NCI-H2196 (cell line): ENCODE measurements around the gene SPHK2.
"Not testable (repeated sequence)": the region's sequence is repeated elsewhere in the genome, so short reads cannot be mapped to it uniquely, and the experiment has no call there.

Experiments
- DNase-seq: peaks from one replicate; lab custom pipeline; 2025; ENCODE audit not compliant: unreplicated experiment; lab: John Stamatoyannopoulos, UW

SPHK2 gene

GRCh38 chr19:48624067-48624594 is 4.8 kb downstream of the SPHK2 start:
- DNase-seq, result peak; percentile 98

- no peak for DNase-seq
Measured at GRCh38 chr19:48624791-48625723, 5.8 kb downstream of the SPHK2 start.

- no peak for DNase-seq
Measured at GRCh38 chr19:48625891-48626327, 6.6 kb downstream of the SPHK2 start.

GRCh38 chr19:48627201-48627864 is 8.0 kb downstream of the SPHK2 start:
- DNase-seq, result no peak

- no peak for DNase-seq
Measured at GRCh38 chr19:48627865-48628314, 8.6 kb downstream of the SPHK2 start.

DNA sequence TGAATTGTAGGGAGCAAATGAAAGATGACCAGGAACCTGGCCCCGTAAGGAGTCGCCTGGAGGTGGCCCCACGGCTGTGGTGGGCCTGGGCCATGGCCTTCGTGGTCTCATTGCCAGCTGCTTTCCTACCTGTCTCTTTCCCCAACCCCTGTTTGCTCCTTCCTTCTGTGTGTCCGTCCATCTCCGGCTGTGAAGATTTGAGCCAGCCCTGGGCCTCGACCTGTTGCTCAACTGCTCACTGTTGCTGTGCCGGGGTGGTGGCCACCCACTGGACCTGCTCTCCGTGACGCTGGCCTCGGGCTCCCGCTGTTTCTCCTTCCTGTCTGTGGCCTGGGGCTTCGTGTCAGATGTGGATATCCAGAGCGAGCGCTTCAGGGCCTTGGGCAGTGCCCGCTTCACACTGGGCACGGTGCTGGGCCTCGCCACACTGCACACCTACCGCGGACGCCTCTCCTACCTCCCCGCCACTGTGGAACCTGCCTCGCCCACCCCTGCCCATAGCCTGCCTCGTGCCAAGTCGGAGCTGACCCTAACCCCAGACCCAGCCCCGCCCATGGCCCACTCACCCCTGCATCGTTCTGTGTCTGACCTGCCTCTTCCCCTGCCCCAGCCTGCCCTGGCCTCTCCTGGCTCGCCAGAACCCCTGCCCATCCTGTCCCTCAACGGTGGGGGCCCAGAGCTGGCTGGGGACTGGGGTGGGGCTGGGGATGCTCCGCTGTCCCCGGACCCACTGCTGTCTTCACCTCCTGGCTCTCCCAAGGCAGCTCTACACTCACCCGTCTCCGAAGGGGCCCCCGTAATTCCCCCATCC is 9.4 kb downstream of the SPHK2 start:
- no peak for DNase-seq

GRCh38 chr19:48629297-48629598 is 9.9 kb downstream of the SPHK2 start:
- DNase-seq, result no peak

- no peak for DNase-seq
Measured at GRCh38 chr19:48629599-48630295, 10.4 kb downstream of the SPHK2 start.

DNA sequence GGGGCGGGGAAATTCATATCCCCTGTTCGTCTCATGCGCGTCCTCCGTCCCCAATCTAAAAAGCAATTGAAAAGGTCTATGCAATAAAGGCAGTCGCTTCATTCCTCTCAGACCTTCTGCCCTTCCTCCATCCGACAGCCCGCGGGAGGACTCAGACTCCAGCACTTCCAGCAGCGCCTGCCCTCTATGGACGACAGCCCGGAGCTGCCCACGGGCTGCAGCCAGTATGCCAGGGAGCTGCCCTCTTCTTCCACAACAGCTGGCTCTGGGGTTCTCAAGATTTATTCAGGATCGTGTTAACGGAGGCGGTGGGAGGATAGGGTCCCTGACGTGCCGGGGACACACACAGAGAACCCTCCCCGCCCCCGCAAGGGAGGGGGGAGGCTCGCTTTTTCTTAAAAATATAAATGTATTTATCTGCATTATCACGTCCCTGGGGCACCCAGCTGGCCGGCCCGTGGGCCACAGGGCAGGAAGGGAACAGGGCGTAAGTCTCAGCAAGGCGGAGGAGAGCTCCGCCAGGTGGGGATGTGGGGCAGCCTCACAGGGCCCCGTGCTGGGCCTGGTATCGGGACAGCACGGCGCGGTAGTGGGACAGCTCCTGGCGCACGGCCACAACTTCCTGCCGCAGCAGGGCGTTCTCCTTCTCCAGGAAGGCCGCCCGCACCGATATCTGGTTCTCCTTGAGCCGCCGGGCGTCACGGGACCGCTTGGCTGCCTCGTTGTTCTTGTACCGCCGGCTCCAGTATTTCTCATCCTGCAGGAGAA is 11.2 kb downstream of the SPHK2 start:
- DNase-seq, result no peak

- DNase-seq, result peak; percentile 54
Measured at GRCh38 chr19:48631225-48631624, 11.9 kb downstream of the SPHK2 start.

GRCh38 chr19:48632286-48632685 is 13.0 kb downstream of the SPHK2 start:
- DNase-seq, result not testable (repeated sequence)

DNA sequence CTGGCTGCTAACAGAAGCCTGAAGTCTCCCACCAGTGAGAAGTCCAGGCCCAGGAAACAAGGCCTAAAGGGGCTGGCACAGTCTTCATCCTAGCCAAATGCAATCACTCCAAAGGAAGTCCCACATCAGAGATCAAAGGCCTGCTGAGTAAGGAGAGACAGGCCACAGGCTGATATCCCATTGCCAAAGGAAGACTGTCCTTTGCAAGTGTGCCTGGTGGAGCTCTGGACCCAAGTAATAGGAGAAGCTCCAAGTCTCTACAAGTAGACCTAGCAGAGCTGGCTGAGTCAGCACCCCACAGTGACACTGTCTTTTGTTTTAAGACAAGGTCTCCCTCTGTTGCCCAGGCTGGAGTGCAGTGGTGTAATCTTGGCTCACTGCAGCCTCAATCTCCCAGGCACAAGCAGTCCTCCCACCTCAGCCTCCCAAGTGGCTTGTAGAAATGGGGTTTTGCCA is 13.4 kb downstream of the SPHK2 start:
- DNase-seq, result peak; percentile 26

DNA sequence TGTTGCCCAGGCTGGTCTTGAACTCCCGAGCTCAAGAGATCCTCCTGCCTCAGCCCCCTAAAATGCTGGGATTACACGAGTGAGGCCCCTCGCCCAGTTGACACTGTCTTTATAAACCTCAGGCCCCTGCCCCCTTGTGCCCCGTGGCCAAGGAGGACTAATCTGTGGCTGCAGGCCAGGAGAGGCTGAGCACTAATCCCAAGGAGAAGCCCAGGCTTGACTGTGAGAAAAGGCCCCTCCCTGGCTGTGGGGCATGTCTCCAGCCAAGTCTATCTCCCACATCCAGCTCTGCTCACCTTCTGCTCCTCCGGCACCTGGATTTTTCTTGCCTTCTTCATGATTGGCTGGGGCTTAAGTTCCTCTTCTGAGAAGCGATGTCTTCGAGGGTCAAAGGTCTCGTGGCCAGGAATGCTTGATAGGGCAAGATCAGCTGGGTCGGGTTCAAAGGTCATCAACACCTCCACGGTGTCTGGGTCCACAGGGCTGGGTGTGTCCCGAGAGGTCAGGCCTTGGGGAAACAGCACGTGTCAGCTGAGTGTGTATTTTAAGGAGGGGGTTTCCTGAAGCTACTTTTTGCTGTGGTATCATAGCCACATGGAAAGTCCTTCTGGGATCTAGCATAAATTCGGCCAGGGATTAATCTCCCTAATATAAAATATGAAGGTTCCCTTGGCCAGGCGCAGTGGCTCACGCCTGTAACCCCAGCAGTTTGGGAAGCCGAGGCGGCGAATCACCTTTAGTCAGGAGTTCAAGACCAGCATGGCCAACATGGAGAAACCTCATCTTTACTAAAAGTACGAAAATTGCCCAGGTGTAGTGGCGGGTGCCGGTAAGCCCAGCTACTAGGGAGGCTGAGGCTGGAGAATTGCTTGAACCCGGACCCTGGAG is 14.1 kb downstream of the SPHK2 start:
- no peak for DNase-seq

DNA sequence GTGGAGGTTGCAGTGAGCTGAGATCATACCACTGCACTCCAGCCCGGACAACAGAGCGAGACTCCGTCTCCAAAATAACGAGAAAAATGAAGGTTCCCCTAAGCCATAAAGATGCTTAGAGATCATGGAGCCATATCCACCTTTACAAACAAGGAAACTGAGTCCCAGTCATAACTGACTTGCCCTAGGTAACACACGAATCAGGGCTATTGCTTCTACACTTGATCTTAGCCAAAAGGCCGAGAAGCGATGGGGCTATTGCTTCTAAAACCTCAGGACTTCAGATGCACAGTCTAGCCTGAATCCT is 14.7 kb downstream of the SPHK2 start:
- no peak for DNase-seq

- peak; percentile 99 for DNase-seq
Measured at GRCh38 chr19:48634424-48635262, 15.3 kb downstream of the SPHK2 start.

DNA sequence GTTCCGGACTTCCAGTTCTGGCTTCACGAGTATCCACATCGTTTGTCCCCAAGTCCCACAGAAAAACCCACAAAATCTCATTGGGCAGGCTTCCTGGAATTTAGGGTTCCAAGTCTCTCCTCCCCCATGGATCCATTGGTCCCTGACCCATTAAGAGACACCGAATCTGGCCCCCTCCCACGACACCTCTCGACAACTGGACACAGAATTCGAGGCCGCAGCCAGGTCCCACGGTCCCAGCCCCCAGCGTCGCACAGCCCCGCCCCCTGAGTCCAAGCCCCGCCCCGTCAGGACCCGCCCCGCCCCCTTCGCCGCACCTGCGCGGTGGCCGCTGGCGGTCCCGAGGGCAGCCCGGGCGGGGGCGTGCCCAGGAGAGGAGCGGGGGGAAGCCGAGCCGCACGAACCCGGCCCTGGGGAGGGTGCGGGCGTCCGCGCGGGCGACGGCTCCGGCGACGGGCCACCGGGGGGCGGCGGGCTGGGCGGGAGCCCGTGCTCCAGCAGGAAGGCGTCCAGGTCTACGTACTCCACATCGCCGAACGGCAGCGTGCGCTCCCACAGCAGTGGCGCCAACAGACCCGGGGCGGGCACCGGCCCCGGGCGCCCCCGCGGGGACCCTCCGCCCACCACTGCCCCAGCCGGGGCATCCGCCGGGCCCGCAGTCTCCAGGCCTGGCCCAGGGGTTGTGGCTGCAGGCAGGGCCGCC is 16.1 kb downstream of the SPHK2 start:
- peak; percentile 81 for DNase-seq
